HPDE6-E6E7 (cell line): ENCODE results near the gene CROCC.
"Not testable (repeated sequence)": the region's sequence is repeated elsewhere in the genome, so short reads cannot be mapped to it uniquely, and the experiment has no call there.

Experiments
- DNase-seq: peaks from one replicate; pipeline ENCODE4 v3.0.0; 2011; ENCODE audit warnings: missing footprints; ENCODE audit errors: extremely low spot score

Gene CROCC

GRCh38 chr1:16895598-16896315, 26.0 kb upstream of the CROCC start, which contains the start of gene RNU1-2:
Gene RNU1-2, plus strand, starts transcription at chr1:16895980.
- peak; percentile 41 for DNase-seq

GRCh38 chr1:16896316-16897055, 25.2 kb upstream of the CROCC start:
- not testable (repeated sequence) for DNase-seq

DNA sequence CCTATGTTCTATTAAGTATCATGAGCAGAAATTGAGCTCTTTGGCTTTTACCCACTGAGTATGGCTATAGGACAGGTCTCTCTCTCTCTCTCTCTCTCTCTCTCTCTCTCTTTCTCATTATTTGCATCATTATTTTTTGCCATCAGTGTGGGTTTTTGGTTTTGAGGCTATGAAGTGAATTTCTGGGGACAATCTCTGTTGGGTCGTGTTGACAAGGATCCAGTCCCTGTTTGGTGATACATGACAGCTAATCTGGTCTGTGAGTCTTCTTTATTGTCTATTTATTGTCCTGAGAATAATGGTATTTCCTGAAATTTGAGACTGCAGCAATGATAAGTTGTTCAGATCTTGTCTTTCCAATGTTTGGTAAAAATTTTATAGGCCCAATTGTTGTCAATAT, 24.1 kb upstream of the CROCC start:
- not testable (repeated sequence) for DNase-seq

GRCh38 chr1:16898298-16898697, 23.4 kb upstream of the CROCC start:
- not testable (repeated sequence) for DNase-seq

DNA sequence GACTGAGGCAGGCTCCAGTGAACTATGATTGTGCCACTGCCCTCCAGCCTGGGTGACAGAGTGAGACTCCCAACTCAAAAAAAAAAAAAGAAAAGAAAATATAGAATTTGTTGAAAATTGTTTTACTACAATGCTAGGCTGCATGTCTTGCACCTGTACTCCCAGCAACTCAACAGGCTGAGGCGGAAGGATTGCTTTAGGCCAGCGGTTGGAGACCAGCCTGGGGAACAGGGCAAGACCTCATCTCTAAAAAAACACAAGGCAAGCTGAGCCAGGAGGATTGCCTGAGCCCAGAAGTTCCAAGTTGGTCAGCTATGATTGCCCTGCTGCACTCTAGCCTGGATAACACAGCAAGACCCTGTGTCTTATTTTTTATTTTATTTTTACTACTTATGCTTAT, 22.7 kb upstream of the CROCC start:
- not testable (repeated sequence) for DNase-seq

DNA sequence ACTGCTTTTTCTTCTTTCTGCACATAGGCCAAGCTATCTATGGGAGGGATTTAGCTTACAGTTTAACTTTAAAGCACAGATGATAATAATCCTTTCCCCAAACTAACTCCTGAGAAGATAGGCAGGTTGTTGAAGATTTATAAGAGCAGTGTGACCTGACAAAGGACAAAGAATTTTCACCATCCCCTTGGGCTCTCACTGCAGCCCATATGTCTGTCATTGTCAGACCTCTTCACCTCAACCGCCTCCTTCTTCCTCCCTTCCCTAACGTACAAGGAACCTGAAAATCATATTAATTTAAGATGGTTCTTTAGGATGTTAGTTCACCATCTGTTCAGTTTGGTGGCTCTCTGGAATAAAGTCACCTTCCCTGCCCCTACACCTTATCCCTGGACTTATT, 21.0 kb upstream of the CROCC start:
- no peak for DNase-seq

- not testable (repeated sequence) for DNase-seq
Observed at GRCh38 chr1:16901371-16901770, 20.4 kb upstream of the CROCC start.

- no peak for DNase-seq
Observed at GRCh38 chr1:16903054-16903453, 18.7 kb upstream of the CROCC start.

DNA sequence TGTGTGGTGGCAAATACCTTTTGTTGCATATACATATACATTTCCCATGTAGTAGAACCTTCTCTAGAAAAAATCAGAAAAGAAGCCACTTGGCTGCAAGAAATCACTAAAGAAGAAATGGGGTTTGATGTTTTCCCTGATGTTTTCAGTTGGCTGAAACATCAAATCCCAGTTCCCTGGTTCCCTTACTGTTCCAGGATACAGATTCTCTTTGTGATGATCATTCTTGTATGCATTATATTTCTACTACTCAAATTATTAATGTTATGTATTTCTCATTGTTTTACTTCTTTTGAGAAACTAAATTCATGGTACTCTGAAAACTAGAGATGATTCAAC, 18.3 kb upstream of the CROCC start:
- no peak for DNase-seq

DNA sequence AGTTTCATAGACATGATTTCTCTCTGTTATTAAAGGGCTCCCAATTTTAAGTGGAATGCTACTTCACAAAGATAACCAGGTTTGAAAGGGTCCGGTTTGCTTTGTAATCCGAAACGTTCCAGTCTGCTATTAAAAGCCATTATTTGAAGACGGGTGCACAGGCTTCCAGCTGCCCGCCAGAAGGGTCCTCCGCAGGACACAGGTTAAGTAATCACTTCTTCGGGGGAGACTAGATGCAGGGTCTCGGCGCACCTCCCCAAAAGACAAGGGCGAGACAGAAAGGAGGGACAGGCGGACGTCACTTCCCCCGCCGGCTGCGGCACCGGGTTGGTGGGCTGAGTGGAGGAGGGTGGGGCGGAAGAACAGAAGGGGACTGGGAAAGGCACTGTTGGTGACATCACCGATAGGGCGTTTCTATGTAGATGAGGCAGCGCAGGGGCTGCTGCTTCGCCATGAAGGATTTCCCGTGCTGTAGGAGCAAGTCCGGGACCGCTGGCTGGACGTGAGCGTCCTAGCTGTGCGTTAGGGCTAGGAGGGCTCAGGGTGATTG, 17.1 kb upstream of the CROCC start:
- peak; percentile 98 for DNase-seq

- no peak for DNase-seq
Observed at GRCh38 chr1:16905110-16905867, 16.4 kb upstream of the CROCC start.

DNA sequence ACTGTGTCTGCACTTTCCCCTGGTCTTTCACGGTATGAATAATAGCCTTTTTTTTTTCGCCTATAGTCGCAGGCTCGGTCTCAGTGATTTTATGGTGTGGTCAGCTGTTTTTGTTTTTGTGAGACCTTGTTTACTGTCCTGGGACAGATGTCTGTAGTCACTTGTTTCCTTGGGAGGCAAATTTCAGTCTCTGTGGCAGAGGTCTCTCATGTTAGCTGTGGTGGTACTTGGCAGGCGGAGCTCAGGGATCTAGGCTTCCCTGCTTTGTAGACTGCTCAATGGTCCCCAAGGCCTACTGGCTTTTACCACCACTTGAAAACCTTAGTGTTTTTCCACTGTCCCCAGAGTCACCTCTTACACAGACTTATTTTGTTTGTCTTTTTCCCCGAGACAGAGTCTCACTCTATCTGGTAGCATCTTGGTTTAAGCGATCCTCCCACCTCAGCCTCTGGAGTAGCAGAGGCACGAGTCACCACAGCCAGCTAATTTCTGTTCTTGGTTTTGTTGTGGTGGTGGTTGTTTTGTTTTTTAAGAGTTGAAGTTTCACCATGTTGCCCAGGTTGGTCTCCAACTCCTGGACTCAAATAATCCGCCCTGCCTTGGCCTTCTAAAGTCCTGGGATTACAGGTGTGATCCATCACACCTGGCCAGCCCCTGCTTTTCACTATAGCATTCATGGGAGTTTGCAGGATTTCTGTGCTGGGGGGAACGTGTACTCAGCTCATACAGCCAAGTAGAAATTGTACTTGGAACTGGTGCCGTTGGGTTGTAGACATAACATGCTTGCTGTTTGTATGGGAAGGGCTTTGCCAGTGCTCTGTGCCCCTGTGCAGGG, 15.6 kb upstream of the CROCC start:
- DNase-seq: no peak

DNA sequence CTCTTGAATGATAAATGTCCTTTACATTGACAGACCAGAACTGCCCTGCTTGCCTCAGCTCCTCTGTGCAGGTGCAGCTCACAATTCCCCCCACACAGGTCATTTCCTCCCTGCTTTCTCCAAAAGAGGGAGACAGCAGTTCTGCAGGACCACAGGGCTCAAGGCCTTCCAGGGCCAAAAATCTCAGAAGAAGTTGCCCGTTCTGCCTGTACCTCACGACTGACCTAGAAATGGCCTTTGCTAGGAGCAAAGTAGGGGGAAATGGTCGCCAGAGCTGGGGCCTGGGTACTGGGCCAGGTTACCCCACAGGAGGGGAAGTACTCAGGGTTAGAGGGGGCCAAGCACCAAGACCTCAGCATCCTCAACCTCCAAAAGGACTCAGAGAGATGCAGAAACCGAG, 14.9 kb upstream of the CROCC start:
- no peak for DNase-seq

DNA sequence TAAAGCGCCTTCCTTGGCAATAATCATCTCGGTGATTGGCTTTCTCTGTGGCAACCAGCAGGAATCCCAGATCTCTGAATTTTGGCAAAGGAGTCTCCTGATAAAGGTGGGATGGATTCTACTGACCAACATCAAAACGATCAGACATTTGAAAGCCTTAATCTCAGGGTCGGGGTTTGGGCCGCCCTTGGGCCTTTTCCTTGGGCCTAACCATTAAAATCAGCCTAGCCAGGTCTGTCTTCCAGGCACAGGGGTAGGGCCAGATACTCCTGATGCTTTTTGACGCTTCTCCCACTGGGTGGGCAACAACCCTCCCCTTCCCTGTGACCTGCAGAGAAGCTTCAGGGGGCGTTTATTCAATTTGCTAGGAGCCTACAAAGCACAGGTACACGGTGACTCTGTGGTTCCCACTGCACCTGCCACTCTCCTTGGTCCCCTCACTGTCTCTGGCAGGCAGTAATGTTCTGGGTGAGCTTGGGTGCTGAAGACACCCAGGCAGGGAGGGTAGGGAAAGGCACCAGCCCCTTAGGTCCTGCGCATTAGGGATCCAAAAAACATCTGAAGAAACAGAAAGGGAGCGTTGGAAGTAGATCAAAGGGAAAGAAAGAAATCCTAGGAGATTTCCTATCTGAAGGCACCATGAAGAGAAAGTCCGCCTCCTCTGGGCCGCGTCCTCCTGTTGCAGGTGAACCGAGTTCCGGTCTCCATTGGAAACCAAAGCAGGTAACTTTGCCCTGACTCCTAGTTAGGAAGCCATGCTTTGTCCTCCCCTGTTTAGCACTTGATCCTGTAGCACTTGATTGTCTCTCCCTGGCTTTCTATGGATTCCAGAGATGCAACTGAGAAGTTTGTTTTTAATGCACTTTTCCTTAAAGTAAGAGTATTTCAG, 13.6 kb upstream of the CROCC start:
- DNase-seq: no peak

GRCh38 chr1:16911851-16912721, 9.6 kb upstream of the CROCC start:
- DNase-seq: not testable (repeated sequence)

- DNase-seq: not testable (repeated sequence)
Observed at GRCh38 chr1:16912742-16913141, 9.0 kb upstream of the CROCC start.

DNA sequence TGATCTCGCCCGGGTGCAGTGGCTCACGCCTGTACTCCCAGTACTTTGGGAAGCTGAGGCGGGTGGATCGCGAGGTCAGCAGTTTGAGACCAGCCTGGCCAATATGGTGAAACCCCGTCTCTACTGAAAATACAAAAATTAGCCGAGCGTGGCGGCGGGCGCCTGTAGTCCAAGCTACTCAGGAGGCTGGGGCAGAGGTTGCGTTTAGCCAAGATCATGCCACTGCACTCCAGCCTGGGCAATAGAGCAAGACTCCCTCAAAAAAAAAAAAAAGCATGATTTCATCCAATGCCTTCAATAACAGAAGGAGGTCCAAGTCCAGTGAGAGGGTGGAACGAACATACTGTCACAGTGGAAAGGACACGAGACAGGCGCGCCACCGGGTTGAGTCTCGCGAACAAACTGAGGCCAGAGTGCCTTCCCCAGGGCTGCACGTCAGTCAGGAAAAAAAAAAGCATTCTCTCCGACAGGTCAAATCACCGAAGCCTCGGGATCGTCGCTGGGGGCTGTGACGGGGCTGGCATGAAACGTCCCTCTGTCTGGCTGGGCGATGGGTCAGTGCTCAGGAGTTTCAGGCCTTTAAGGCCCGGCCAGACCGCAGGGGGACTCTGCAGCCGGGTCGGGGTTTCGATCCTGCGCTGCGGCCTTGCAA, 8.4 kb upstream of the CROCC start:
- DNase-seq: no peak

GRCh38 chr1:16913833-16914662, 7.7 kb upstream of the CROCC start:
- peak; percentile 94 for DNase-seq
